ENCODE measurements around the gene CD79B. TPM values are rescaled to one million over a fixed set of nuclear protein-coding genes. Genes with fewer than 3 reads are reported as not detected.
A peak's percentile ranks its signal among the peaks of the same experiment; 100 is the strongest.

Gene CD79B
- total RNA-seq, 1 donor from 2014 or later = 4.7 TPM

GRCh38 chr17:63929860-63930766 lies 2.0 kb downstream of the CD79B start:
- TF ChIP-seq CTCF (IDR thresholded peaks at IDR 0.05) = no peak
- H3K4me3 ChIP-seq = no peak overlapping the region

GRCh38 chr17:63928966-63929695 lies 3.0 kb downstream of the CD79B start:
- Histone ChIP-seq H3K9me3 (no peaks in the 10 kb centered on the region), H3K36me3 (no peaks in the 10 kb centered on the region), H3K27ac (no peak overlapping the region), H3K4me1 (peaks cover 20% of the 10 kb centered on the region), H3K27me3 (ENCODE audit: low read depth) (no peaks in the 10 kb centered on the region), H3K4me3 (no peak overlapping the region)
- DNase-seq (no peak), ATAC-seq (no peak)
- no peak for TF ChIP-seq CTCF (IDR thresholded peaks at IDR 0.05)
- intact Hi-C loops (cut with DNase I) = no loop called here

More at GRCh38 chr17:63929860-63930766, 2.0 kb downstream of the CD79B start:
- intact Hi-C loops (cut with DNase I) = no loop called here
- Histone ChIP-seq H3K4me1 (peaks cover 20% of the 10 kb centered on the region), H3K27ac (peak overlapping the region; percentile 67), H3K27me3 (ENCODE audit: low read depth) (no peaks in the 10 kb centered on the region), H3K9me3 (no peaks in the 10 kb centered on the region), H3K36me3 (no peaks in the 10 kb centered on the region)
- ATAC-seq (no peak), DNase-seq (no peak)

GRCh38 chr17:63928172-63928666 lies 3.9 kb downstream of the CD79B start:
- ATAC-seq (no peak), DNase-seq (no peak)
- peaks cover 20% of the 10 kb centered on the region for H3K4me1 ChIP-seq
- no peak overlapping the region for H3K4me3 ChIP-seq
- no peaks in the 10 kb centered on the region for H3K36me3 ChIP-seq
- H3K27ac ChIP-seq = no peak overlapping the region
- intact Hi-C loops (cut with DNase I) = no loop called here
- no peaks in the 10 kb centered on the region for H3K9me3 ChIP-seq
- no peak for TF ChIP-seq CTCF (IDR thresholded peaks at IDR 0.05)
- H3K27me3 ChIP-seq (ENCODE audit: low read depth) = no peaks in the 10 kb centered on the region

GRCh38 chr17:63927464-63928171 lies 4.5 kb downstream of the CD79B start:
- H3K9me3 ChIP-seq = no peaks in the 10 kb centered on the region
- H3K4me3 ChIP-seq = no peak overlapping the region
- no peaks in the 10 kb centered on the region for H3K36me3 ChIP-seq
- intact Hi-C loops (cut with DNase I) = no loop called here
- ATAC-seq (no peak), DNase-seq (peak; percentile 14)
- peaks cover 20% of the 10 kb centered on the region for H3K4me1 ChIP-seq
- no peak for TF ChIP-seq CTCF (IDR thresholded peaks at IDR 0.05)
- H3K27me3 ChIP-seq (ENCODE audit: low read depth) = no peaks in the 10 kb centered on the region
- H3K27ac ChIP-seq = no peak overlapping the region

GRCh38 chr17:63926164-63926563 lies 6.0 kb downstream of the CD79B start:
- intact Hi-C loops (cut with DNase I) = no loop called here
- TF ChIP-seq CTCF (IDR thresholded peaks at IDR 0.05) = no peak
- H3K27me3 ChIP-seq (ENCODE audit: low read depth) = no peaks in the 10 kb centered on the region

More at GRCh38 chr17:63926164-63926563, 6.0 kb downstream of the CD79B start:
- Histone ChIP-seq H3K36me3 (no peaks in the 10 kb centered on the region), H3K9me3 (no peaks in the 10 kb centered on the region), H3K4me1 (peaks cover 7% of the 10 kb centered on the region), H3K27ac (no peak overlapping the region), H3K4me3 (no peak overlapping the region)
- ATAC-seq = no peak
- no peak for DNase-seq
